MM.1S (cell line): ENCODE results near the gene PAPSS1.

Experiments
- DNase-seq: peaks from one replicate; pipeline ENCODE4 v3.0.0-alpha.2; 2015
- H2AFZ ChIP-seq: fragments of 300-600 bp; sonication (generic); 2 replicates; pipeline ENCODE4 v1.6.0; 2016; ENCODE audit warnings: antibody characterized with exemption, low read length
- H3F3A ChIP-seq: fragments of 300-600 bp; sonication (generic); 2 replicates; pipeline ENCODE4 v1.6.1; 2016; ENCODE audit warnings: mild to moderate bottlenecking, antibody characterized with exemption, low read length, moderate library complexity, mixed read lengths; ENCODE audit not compliant: insufficient read depth
- H3K27ac ChIP-seq: fragments of 300-600 bp; sonication (generic); 2 replicates; pipeline ENCODE4 v1.5.1; 2016; ENCODE audit warnings: mild to moderate bottlenecking, low read length
- H3K27me3 ChIP-seq: fragments of 300-600 bp; sonication (generic); replicated peaks from 2 replicates; pipeline ENCODE4 v1.6.0; 2016; ENCODE audit warnings: low read length; ENCODE audit not compliant: insufficient read depth
- H3K36me3 ChIP-seq: fragments of 300-600 bp; sonication (generic); replicated peaks from 2 replicates; pipeline ENCODE4 v1.6.1; 2016; ENCODE audit warnings: mild to moderate bottlenecking, low read length, mixed read lengths; ENCODE audit not compliant: insufficient read depth
- H3K4me1 ChIP-seq: fragments of 300-600 bp; sonication (generic); 2 replicates; pipeline ENCODE4 v1.6.1; 2016; ENCODE audit warnings: low read length, mixed read lengths
- H3K4me2 ChIP-seq: fragments of 300-600 bp; sonication (generic); 2 replicates; pipeline ENCODE4 v1.6.0; 2016; ENCODE audit warnings: low read depth, low read length
- H3K4me3 ChIP-seq: fragments of 300-600 bp; sonication (generic); 2 replicates; pipeline ENCODE4 v1.5.1; 2016; ENCODE audit warnings: low read length, mixed read lengths
- H3K79me2 ChIP-seq: fragments of 300-600 bp; sonication (generic); 2 replicates; pipeline ENCODE4 v1.6.1; 2016; ENCODE audit warnings: mixed run types, low read length, mixed read lengths
- H3K9ac ChIP-seq: fragments of 300-600 bp; sonication (generic); 2 replicates; pipeline ENCODE4 v1.6.1; 2016; ENCODE audit warnings: low read length, mixed read lengths
- H3K9me2 ChIP-seq: fragments of 300-600 bp; sonication (generic); replicated peaks from 2 replicates; pipeline ENCODE4 v1.6.1; 2016; ENCODE audit warnings: mild to moderate bottlenecking, low read length, mixed read lengths; ENCODE audit not compliant: insufficient read depth
- H3K9me3 ChIP-seq: fragments of 300-600 bp; sonication (generic); replicated peaks from 2 replicates; pipeline ENCODE4 v1.6.1; 2016; ENCODE audit warnings: mild to moderate bottlenecking, low read length, mixed read lengths; ENCODE audit not compliant: insufficient read depth
- H4K20me1 ChIP-seq: fragments of 300-600 bp; sonication (generic); 2 replicates; pipeline ENCODE4 v1.6.1; 2016; ENCODE audit warnings: mild to moderate bottlenecking, low read length, moderate library complexity, mixed read lengths; ENCODE audit not compliant: insufficient read depth
- CTCF ChIP-seq: fragments of 300-600 bp; sonication (generic); IDR thresholded peaks from 2 replicates; pipeline ENCODE4 v1.5.1; 2016; ENCODE audit warnings: antibody characterized with exemption, low read length, mixed read lengths
- EZH2 ChIP-seq: fragments of 300-600 bp; sonication (generic); optimal IDR thresholded peaks from 2 replicates; pipeline ENCODE3; 2017; ENCODE audit warnings: low read depth, mild to moderate bottlenecking, antibody characterized with exemption, low read length, mixed read lengths
- EZH2phosphoT487 ChIP-seq: fragments of 300-600 bp; sonication (generic); IDR thresholded peaks from 2 replicates; pipeline ENCODE4 v1.6.1; 2018; ENCODE audit warnings: antibody characterized with exemption, low read length

Gene PAPSS1

GRCh38 chr4:107669068-107669467 lies 51.0 kb downstream of the PAPSS1 start:
- no peak overlapping the region for H3K4me2 ChIP-seq
- no peaks in the 10 kb centered on the region for H3K27me3 ChIP-seq
- no peak overlapping the region for H3K27ac ChIP-seq
- peaks cover 6% of the 10 kb centered on the region for H3K4me1 ChIP-seq
- no peaks in the 10 kb centered on the region for H3K9me2 ChIP-seq
- no peaks in the 10 kb centered on the region for H3K79me2 ChIP-seq
- H3K36me3 ChIP-seq = no peaks in the 10 kb centered on the region
- H3K9me3 ChIP-seq = no peaks in the 10 kb centered on the region
- no peak overlapping the region for H3K9ac ChIP-seq
- H3K4me3 ChIP-seq = no peak overlapping the region
- H4K20me1 ChIP-seq = no peaks in the 10 kb centered on the region
- no peaks in the 10 kb centered on the region for H3F3A ChIP-seq
- no peak overlapping the region for H2AFZ ChIP-seq
- no peak for DNase-seq
- TF ChIP-seq CTCF = no peak
- no peak for TF ChIP-seq EZH2phosphoT487
- no peak for TF ChIP-seq EZH2

GRCh38 chr4:107666134-107666533 lies 53.9 kb downstream of the PAPSS1 start:
- no peak overlapping the region for H3K4me2 ChIP-seq
- no peaks in the 10 kb centered on the region for H3K9me2 ChIP-seq
- H3K27me3 ChIP-seq = no peaks in the 10 kb centered on the region
- no peak overlapping the region for H3K9ac ChIP-seq
- H3F3A ChIP-seq = no peaks in the 10 kb centered on the region
- H3K4me3 ChIP-seq = no peak overlapping the region
- no peak for DNase-seq
- H2AFZ ChIP-seq = no peak overlapping the region
- H3K79me2 ChIP-seq = no peaks in the 10 kb centered on the region
- H3K27ac ChIP-seq = no peak overlapping the region
- peaks cover 6% of the 10 kb centered on the region for H3K4me1 ChIP-seq
- no peaks in the 10 kb centered on the region for H3K9me3 ChIP-seq
- peak; percentile 27 for TF ChIP-seq CTCF
- TF ChIP-seq EZH2 = no peak
- TF ChIP-seq EZH2phosphoT487 = no peak
- no peaks in the 10 kb centered on the region for H3K36me3 ChIP-seq
- H4K20me1 ChIP-seq = no peaks in the 10 kb centered on the region

GRCh38 chr4:107665001-107665400 lies 55.0 kb downstream of the PAPSS1 start:
- no peak for DNase-seq
- H3F3A ChIP-seq = no peaks in the 10 kb centered on the region
- H4K20me1 ChIP-seq = no peaks in the 10 kb centered on the region
- H3K9me3 ChIP-seq = no peaks in the 10 kb centered on the region
- no peak overlapping the region for H3K4me2 ChIP-seq
- no peaks in the 10 kb centered on the region for H3K36me3 ChIP-seq
- no peak overlapping the region for H3K4me3 ChIP-seq
- H3K4me1 ChIP-seq = peaks cover 6% of the 10 kb centered on the region
- no peaks in the 10 kb centered on the region for H3K27me3 ChIP-seq
- H3K79me2 ChIP-seq = no peaks in the 10 kb centered on the region
- no peak overlapping the region for H2AFZ ChIP-seq
- no peaks in the 10 kb centered on the region for H3K9me2 ChIP-seq
- no peak overlapping the region for H3K9ac ChIP-seq
- TF ChIP-seq EZH2 (no peak), EZH2phosphoT487 (no peak), CTCF (no peak)
- no peak overlapping the region for H3K27ac ChIP-seq
